Mesenchymal stem cell (in vitro differentiated cells and primary cell): Measurements from ENCODE around the gene NRP1.
A peak's percentile ranks its signal among the peaks of the same experiment; 100 is the strongest.

ENCODE experiments used
- DNase-seq: peaks from one replicate; pipeline ENCODE4 v3.0.0-alpha.2; 2013
- H2AFZ ChIP-seq: one replicate; pipeline ENCODE4 v1.6.1; 2013; ENCODE audit warnings: low read depth, mild to moderate bottlenecking, control low read depth, inconsistent platforms, low read length, moderate library complexity
- H2AK5ac ChIP-seq: 2 replicates; pipeline ENCODE4 v1.6.1; 2013; ENCODE audit warnings: low read length, moderate library complexity, mild to moderate bottlenecking, inconsistent platforms; ENCODE audit not compliant: severe bottlenecking
- H2BK120ac ChIP-seq: one replicate; pipeline ENCODE4 v1.6.1; 2013; ENCODE audit warnings: low read depth, mild to moderate bottlenecking, inconsistent platforms, low read length, moderate library complexity
- H2BK12ac ChIP-seq, 2 experiments: one replicate each; pipeline ENCODE4 v1.6.1; 2013; ENCODE audit warnings: inconsistent platforms in 2 of 2, low read length in 2 of 2, mild to moderate bottlenecking in 2 of 2, moderate library complexity in 2 of 2, control low read depth in 1 of 2
- H2BK15ac ChIP-seq: one replicate; pipeline ENCODE4 v1.6.1; 2013; ENCODE audit warnings: mild to moderate bottlenecking, low read depth, inconsistent platforms; ENCODE audit not compliant: poor library complexity, severe bottlenecking
- H2BK5ac ChIP-seq: 2 replicates; pipeline ENCODE4 v1.6.1; 2013; ENCODE audit warnings: low read depth, mild to moderate bottlenecking, low read length, control low read depth, inconsistent platforms; ENCODE audit not compliant: poor library complexity, severe bottlenecking
- H3K14ac ChIP-seq, 2 experiments: one replicate each; pipeline ENCODE4 v1.6.1; 2013; ENCODE audit warnings: inconsistent platforms in 2 of 2, low read length in 2 of 2, control low read depth in 1 of 2, mild to moderate bottlenecking in 1 of 2, moderate library complexity in 1 of 2
- H3K18ac ChIP-seq, 2 experiments: one replicate each; pipeline ENCODE4 v1.6.1; 2013; ENCODE audit warnings: inconsistent platforms in 2 of 2, low read length in 2 of 2, control low read depth in 1 of 2, low read depth in 1 of 2, mild to moderate bottlenecking in 1 of 2
- H3K23ac ChIP-seq, 2 experiments: one replicate each; pipeline ENCODE4 v1.6.1; 2013; ENCODE audit warnings: inconsistent platforms in 2 of 2, low read length in 2 of 2, mild to moderate bottlenecking in 2 of 2, moderate library complexity in 2 of 2, control low read depth in 1 of 2
- H3K27ac ChIP-seq: 2 replicates; pipeline ENCODE4 v1.5.1; 2013; ENCODE audit warnings: mild to moderate bottlenecking, moderate library complexity, low read length, control low read depth, inconsistent platforms; ENCODE audit not compliant: poor library complexity, severe bottlenecking
- H3K27me3 ChIP-seq, 2 experiments: 2 replicates each; pipeline versions ENCODE4 v1.6.1 to v1.7.0; 2013; ENCODE audit warnings: low read length in 2 of 2, mild to moderate bottlenecking in 2 of 2, moderate library complexity in 2 of 2, control low read depth in 1 of 2, inconsistent platforms in 1 of 2; ENCODE audit not compliant: control insufficient read depth in 1 of 2, insufficient read depth in 1 of 2
- H3K36me3 ChIP-seq, 2 experiments: 2 replicates each; pipeline versions ENCODE4 v1.6.1 to v1.7.0; 2013; ENCODE audit warnings: low read length in 2 of 2, control low read depth in 1 of 2, inconsistent platforms in 1 of 2, low read depth in 1 of 2, mild to moderate bottlenecking in 1 of 2; ENCODE audit not compliant: insufficient read depth in 2 of 2, control insufficient read depth in 1 of 2
- H3K4ac ChIP-seq, 2 experiments: one replicate each; pipeline ENCODE4 v1.6.1; 2013; ENCODE audit warnings: inconsistent platforms in 2 of 2, low read length in 2 of 2, mild to moderate bottlenecking in 2 of 2, moderate library complexity in 2 of 2, control low read depth in 1 of 2, low read depth in 1 of 2
- H3K4me1 ChIP-seq: 2 replicates; pipeline ENCODE4 v1.6.1; 2013; ENCODE audit warnings: low read depth, low read length, control low read depth; ENCODE audit not compliant: control insufficient read depth, insufficient read depth
- H3K4me2 ChIP-seq: 2 replicates; pipeline ENCODE4 v1.6.1; 2013; ENCODE audit warnings: low read length, mild to moderate bottlenecking, inconsistent platforms; ENCODE audit not compliant: poor library complexity, severe bottlenecking
- H3K4me3 ChIP-seq, 2 experiments: 2 replicates each; pipeline versions ENCODE4 v1.5.1 to v1.7.0; 2013; ENCODE audit warnings: low read length in 2 of 2, mild to moderate bottlenecking in 2 of 2, control low read depth in 1 of 2, low read depth in 1 of 2; ENCODE audit not compliant: insufficient read depth in 1 of 2
- H3K79me1 ChIP-seq: replicated peaks from 2 replicates; pipeline ENCODE4 v1.6.1; 2013; ENCODE audit warnings: mild to moderate bottlenecking, control low read depth, low read length, inconsistent platforms; ENCODE audit not compliant: poor library complexity, severe bottlenecking
- H3K9ac ChIP-seq: 2 replicates; pipeline ENCODE4 v1.7.0; 2013; ENCODE audit warnings: mild to moderate bottlenecking, low read length, moderate library complexity
- H3K9me3 ChIP-seq: 2 replicates; pipeline ENCODE4 v1.7.0; 2013; ENCODE audit warnings: mild to moderate bottlenecking, low read length; ENCODE audit not compliant: control insufficient read depth
- H4K8ac ChIP-seq: one replicate; pipeline ENCODE4 v1.6.1; 2013; ENCODE audit warnings: inconsistent platforms, mild to moderate bottlenecking, low read length, moderate library complexity
- H4K91ac ChIP-seq: one replicate; pipeline ENCODE4 v1.6.1; 2013; ENCODE audit warnings: mild to moderate bottlenecking, low read length, inconsistent platforms
- WGBS: methylation state at CpG from one replicate; pipeline ENCODE4 v1.1.7; 2013; ENCODE audit warnings: mixed read lengths; 5-methylcytosine and 5-hydroxymethylcytosine counted together

The NRP1 gene

GRCh38 chr10:33262871-33263270, 71.6 kb downstream of the NRP1 start:
- Histone ChIP-seq H2BK12ac (no peak overlapping the region), H2BK5ac (peak overlapping the region; percentile 62), H3K18ac (no peak overlapping the region), H2AK5ac (peak overlapping the region; percentile 98), H3K4ac (no peak overlapping the region), H4K8ac (no peak overlapping the region), H2AFZ (no peak overlapping the region), H3K27ac (peak overlapping the region; percentile 100), H3K9me3 (no peaks in the 10 kb centered on the region), H3K9ac (peak overlapping the region; percentile 80), H2BK120ac (no peak overlapping the region), H4K91ac (no peak overlapping the region), H3K4me3 (no peak overlapping the region), H2BK15ac (no peak overlapping the region), H3K4me1 (peaks cover 12% of the 10 kb centered on the region), H3K14ac (no peak overlapping the region), H3K27me3 (no peaks in the 10 kb centered on the region), H3K4me2 (no peak overlapping the region), H3K79me1 (peaks cover 5% of the 10 kb centered on the region), H3K23ac (no peak overlapping the region), H3K36me3 (peaks cover 23 to 89% of the 10 kb centered on the region in 2 experiments)
- DNase-seq, result no peak
- WGBS, result 58% methylated on average over 1 of the region's 3 CpGs

GRCh38 chr10:33260403-33261149, 73.9 kb downstream of the NRP1 start:
- H3K4me2 ChIP-seq, result no peak overlapping the region
- no peak overlapping the region for H3K23ac ChIP-seq
- peak overlapping the region; percentile 23 for H3K9ac ChIP-seq
- H2AFZ ChIP-seq, result no peak overlapping the region
- peak overlapping the region; percentile 29 to 76 for H3K18ac ChIP-seq
- H2BK15ac ChIP-seq, result no peak overlapping the region
- H2BK12ac ChIP-seq, result peak overlapping the region in 1 of 2 experiments; percentile 73
- H3K27ac ChIP-seq, result peak overlapping the region; percentile 89
- H3K27me3 ChIP-seq, result no peaks in the 10 kb centered on the region
- no peak overlapping the region for H2BK120ac ChIP-seq
- H3K36me3 ChIP-seq, result peaks cover 22 to 91% of the 10 kb centered on the region in 2 experiments
- no peak overlapping the region for H3K4ac ChIP-seq
- H3K9me3 ChIP-seq, result no peaks in the 10 kb centered on the region
- no peak overlapping the region for H4K8ac ChIP-seq
- no peak overlapping the region for H3K14ac ChIP-seq
- peak overlapping the region; percentile 82 for H4K91ac ChIP-seq
- peak overlapping the region; percentile 99 for H2AK5ac ChIP-seq
- WGBS, result 86% methylated on average over 4 of the region's 5 CpGs
- peak overlapping the region; percentile 8 for H2BK5ac ChIP-seq
- H3K79me1 ChIP-seq, result peaks cover 8% of the 10 kb centered on the region
- H3K4me3 ChIP-seq, result no peak overlapping the region
- no peak for DNase-seq
- H3K4me1 ChIP-seq, result peaks cover 15% of the 10 kb centered on the region

GRCh38 chr10:33258967-33259366, 75.5 kb downstream of the NRP1 start:
- no peak overlapping the region for H2AFZ ChIP-seq
- H2BK5ac ChIP-seq, result peak overlapping the region; percentile 59
- H4K8ac ChIP-seq, result no peak overlapping the region
- no peak overlapping the region for H2BK15ac ChIP-seq
- H3K27ac ChIP-seq, result peak overlapping the region; percentile 92
- H2BK12ac ChIP-seq, result no peak overlapping the region
- no peak overlapping the region for H3K23ac ChIP-seq
- no peaks in the 10 kb centered on the region for H3K27me3 ChIP-seq
- peaks cover 8% of the 10 kb centered on the region for H3K79me1 ChIP-seq
- H3K9me3 ChIP-seq, result no peaks in the 10 kb centered on the region
- H3K4ac ChIP-seq, result no peak overlapping the region
- DNase-seq, result peak; percentile 75
- H4K91ac ChIP-seq, result no peak overlapping the region
- H2BK120ac ChIP-seq, result no peak overlapping the region
- H3K4me1 ChIP-seq, result peaks cover 10% of the 10 kb centered on the region
- no peak overlapping the region for H3K4me2 ChIP-seq
- H3K4me3 ChIP-seq, result no peak overlapping the region
- no peak overlapping the region for H2AK5ac ChIP-seq
- peak overlapping the region; percentile 26 to 48 for H3K18ac ChIP-seq
- no peak overlapping the region for H3K9ac ChIP-seq
- WGBS, result 18% methylated on average over 9 of the region's 9 CpGs
- H3K36me3 ChIP-seq, result peaks cover 22 to 95% of the 10 kb centered on the region in 2 experiments
- H3K14ac ChIP-seq, result no peak overlapping the region

- no peak overlapping the region for H3K4me2 ChIP-seq
- peaks cover 13% of the 10 kb centered on the region for H3K4me1 ChIP-seq
- no peak overlapping the region for H2BK15ac ChIP-seq
- 88% methylated on average over 7 of the region's 9 CpGs for WGBS
- H3K4me3 ChIP-seq, result no peak overlapping the region
- H3K9me3 ChIP-seq, result no peaks in the 10 kb centered on the region
- H3K27me3 ChIP-seq, result no peaks in the 10 kb centered on the region
- peak overlapping the region; percentile 28 to 83 for H2BK12ac ChIP-seq
- H4K91ac ChIP-seq, result no peak overlapping the region
- peak overlapping the region; percentile 99 for H2AK5ac ChIP-seq
- no peak overlapping the region for H2AFZ ChIP-seq
- H3K36me3 ChIP-seq, result peaks cover 29 to 97% of the 10 kb centered on the region in 2 experiments
- no peak overlapping the region for H3K9ac ChIP-seq
- H3K4ac ChIP-seq, result peak overlapping the region in 1 of 2 experiments; percentile 68
- peaks cover 8% of the 10 kb centered on the region for H3K79me1 ChIP-seq
- no peak overlapping the region for H3K23ac ChIP-seq
- no peak overlapping the region for H2BK120ac ChIP-seq
- peak overlapping the region; percentile 74 for H3K27ac ChIP-seq
- peak overlapping the region; percentile 24 for H2BK5ac ChIP-seq
- DNase-seq, result no peak
- H3K14ac ChIP-seq, result peak overlapping the region in 1 of 2 experiments; percentile 1
- peak overlapping the region in 1 of 2 experiments; percentile 29 for H3K18ac ChIP-seq
- H4K8ac ChIP-seq, result peak overlapping the region; percentile 66
Observed at GRCh38 chr10:33257439-33258080, 76.9 kb downstream of the NRP1 start.
